ENCODE measurements around the gene ARID4B. TPM values are rescaled to one million over a fixed set of nuclear protein-coding genes. Genes with fewer than 3 reads are reported as not detected.

The ARID4B gene
- polyA plus RNA-seq, 1 donor (not counting 4 experiments of a cell fraction or from before 2014, with no cell fraction given), result 12.7 TPM

- Histone ChIP-seq H3K27me3 (ENCODE audit: control insufficient read depth, extremely low read depth, insufficient read depth, low read length) (no peaks in the 10 kb centered on the region), H2AFZ (ENCODE audit: control insufficient read depth, low read length) (peak within 1 kb of the TSS; percentile 100), H3K27ac (ENCODE audit: control insufficient read depth, insufficient read depth, low read length) (peak within 1 kb of the TSS; percentile 95), H3K36me3 (ENCODE audit: control insufficient read depth in 2 of 2, extremely low read depth in 1 of 2, insufficient read depth in 2 of 2, low read length in 2 of 2) (peaks cover 5 to 18% of the 10 kb centered on the region in 2 experiments), H3K4me2 (ENCODE audit: control insufficient read depth, extremely low read depth, insufficient read depth, low read depth, low read length) (peak within 1 kb of the TSS; percentile 90), H3K9me1 (ENCODE audit: control insufficient read depth, extremely low read depth, insufficient read depth, low read length) (no peaks in the 10 kb centered on the region), H4K20me1 (ENCODE audit: control insufficient read depth, extremely low read depth, insufficient read depth, low read length) (peaks cover 18% of the 10 kb centered on the region), H3K9ac (ENCODE audit: control insufficient read depth, extremely low read depth, insufficient read depth, low read length) (peak within 1 kb of the TSS; percentile 99), H3K4me1 (ENCODE audit: control insufficient read depth, extremely low read depth, insufficient read depth, low read length) (peaks cover 4% of the 10 kb centered on the region), H3K79me2 (ENCODE audit: control insufficient read depth, insufficient read depth, low read length) (peaks cover 50% of the 10 kb centered on the region), H3K4me3 (ENCODE audit: control insufficient read depth in 2 of 3, extremely low read depth in 1 of 3, insufficient read depth in 2 of 3, low read depth in 1 of 3, low read length in 3 of 3) (peak within 1 kb of the TSS; percentile 61 to 96 (median 74)), H3K9me3 (ENCODE audit: control insufficient read depth, low read depth, low read length) (no peaks in the 10 kb centered on the region)
- DNase-seq (ENCODE audit: low read depth, low spot score) (peak; percentile 89), FAIRE-seq (peak; percentile 36)
- TF ChIP-seq EZH2 (IDR thresholded peaks at IDR 0.05; ENCODE audit: low read length) (no peak), CTCF (optimal IDR thresholded peaks at IDR 0.05 in 1 of 3, IDR thresholded peaks at IDR 0.05 in 1 of 3, conservative IDR thresholded peaks at IDR 0.05 in 1 of 3; ENCODE audit: extremely low read depth in 1 of 3, insufficient read depth in 2 of 3, low read length in 3 of 3) (no peak)
- dilution Hi-C loops (cut with MboI; ENCODE audit: extremely low pct_ligation_motif_present, low sequenced_read_pairs), result no loop called here
Measured at GRCh38 chr1:235128456-235129328, 199.3 kb downstream of the ARID4B start, which contains the start of gene TOMM20. TOMM20 (minus strand) TSS chr1:235128837; CDS start chr1:235128715, 122 bp downstream.

- DNase-seq (ENCODE audit: low read depth, low spot score), result no peak
- FAIRE-seq, result no peak
- peak overlapping the region; percentile 95 for H3K27ac ChIP-seq (ENCODE audit: control insufficient read depth, insufficient read depth, low read length)
- peak overlapping the region; percentile 99 for H3K9ac ChIP-seq (ENCODE audit: control insufficient read depth, extremely low read depth, insufficient read depth, low read length)
- peak overlapping the region; percentile 90 for H3K4me2 ChIP-seq (ENCODE audit: control insufficient read depth, extremely low read depth, insufficient read depth, low read depth, low read length)
- H3K4me3 ChIP-seq (ENCODE audit: control insufficient read depth in 2 of 3, extremely low read depth in 1 of 3, insufficient read depth in 2 of 3, low read depth in 1 of 3, low read length in 3 of 3), result peak overlapping the region; percentile 61 to 96 (median 74)
- H3K9me1 ChIP-seq (ENCODE audit: control insufficient read depth, extremely low read depth, insufficient read depth, low read length), result no peaks in the 10 kb centered on the region
- H2AFZ ChIP-seq (ENCODE audit: control insufficient read depth, low read length), result peak overlapping the region; percentile 82
- H3K4me1 ChIP-seq (ENCODE audit: control insufficient read depth, extremely low read depth, insufficient read depth, low read length), result peaks cover 4% of the 10 kb centered on the region
- dilution Hi-C loops (cut with MboI; ENCODE audit: extremely low pct_ligation_motif_present, low sequenced_read_pairs), result no loop called here
- no peaks in the 10 kb centered on the region for H3K9me3 ChIP-seq (ENCODE audit: control insufficient read depth, low read depth, low read length)
- no peaks in the 10 kb centered on the region for H3K27me3 ChIP-seq (ENCODE audit: control insufficient read depth, extremely low read depth, insufficient read depth, low read length)
- peaks cover 18% of the 10 kb centered on the region for H4K20me1 ChIP-seq (ENCODE audit: control insufficient read depth, extremely low read depth, insufficient read depth, low read length)
- peaks cover 5 to 15% of the 10 kb centered on the region in 2 experiments for H3K36me3 ChIP-seq (ENCODE audit: control insufficient read depth in 2 of 2, extremely low read depth in 1 of 2, insufficient read depth in 2 of 2, low read length in 2 of 2)
- TF ChIP-seq CTCF (optimal IDR thresholded peaks at IDR 0.05 in 1 of 3, IDR thresholded peaks at IDR 0.05 in 1 of 3, conservative IDR thresholded peaks at IDR 0.05 in 1 of 3; ENCODE audit: extremely low read depth in 1 of 3, insufficient read depth in 2 of 3, low read length in 3 of 3) (no peak), EZH2 (IDR thresholded peaks at IDR 0.05; ENCODE audit: low read length) (no peak)
- H3K79me2 ChIP-seq (ENCODE audit: control insufficient read depth, insufficient read depth, low read length), result peaks cover 57% of the 10 kb centered on the region
Measured at GRCh38 chr1:235127732-235128455, 200.1 kb downstream of the ARID4B start.

All from keratinocyte (primary cell).